Type B pancreatic cell (in vitro differentiated cells): ENCODE data around the gene HELZ. TPM values are rescaled to one million over a fixed set of nuclear protein-coding genes. Genes with fewer than 3 reads are reported as not detected.
A peak's percentile ranks its signal among the peaks of the same experiment; 100 is the strongest.

Experiments
- DNase-seq: peaks from one replicate; pipeline ENCODE4 v3.0.0; 2021; ENCODE audit warnings: mixed read lengths; ENCODE audit not compliant: unreplicated experiment; ENCODE audit errors: extremely low spot score
- H3K27ac Mint-ChIP-seq: 2 replicates; pipeline ENCODE4 v1.8.0; 2021; ENCODE audit warnings: mild to moderate bottlenecking, mixed read lengths
- H3K27me3 Mint-ChIP-seq: 2 replicates; pipeline ENCODE4 v1.8.0; 2021; ENCODE audit warnings: mixed read lengths
- H3K36me3 Mint-ChIP-seq: 2 replicates; pipeline ENCODE4 v1.8.0; 2021; ENCODE audit warnings: mixed read lengths
- H3K4me1 Mint-ChIP-seq: one replicate; pipeline ENCODE4 v1.8.0; 2021; ENCODE audit warnings: mixed read lengths; ENCODE audit not compliant: unreplicated experiment
- H3K4me3 Mint-ChIP-seq: 2 replicates; pipeline ENCODE4 v1.8.0; 2021; ENCODE audit warnings: mild to moderate bottlenecking, mixed read lengths
- H3K9me3 Mint-ChIP-seq: 2 replicates; pipeline ENCODE4 v1.8.0; 2021; ENCODE audit warnings: mixed read lengths
- CTCF ChIP-seq: fragments of 200-600 bp; sonication (generic); conservative IDR thresholded peaks from 2 replicates; pipeline ENCODE4 v1.5.0; 2021; ENCODE audit warnings: antibody characterized with exemption, mild to moderate bottlenecking
- total RNA-seq: library from RNA; stranded (reverse); gene quantifications from 2 replicates; pipeline ENCODE4 v1.2.1, GENCODE V29; 2021; ENCODE audit warnings: low replicate concordance

The HELZ gene
- total RNA-seq, 1 donor from 2014 or later = 55.1 TPM

- Mint-ChIP-seq H3K9me3 (no peaks in the 10 kb centered on the region), H3K27ac (peak overlapping the region; percentile 37), H3K4me3 (peak overlapping the region; percentile 90), H3K4me1 (peaks cover 11% of the 10 kb centered on the region), H3K27me3 (no peaks in the 10 kb centered on the region), H3K36me3 (peaks cover 4% of the 10 kb centered on the region)
- no peak for DNase-seq
- no peak for TF ChIP-seq CTCF
Measured at GRCh38 chr17:67247416-67247900, 2.5 kb upstream of the HELZ start.

GRCh38 chr17:67246653-67247415 is 1.8 kb upstream of the HELZ start:
- peak overlapping the region; percentile 90 for H3K4me3 Mint-ChIP-seq
- H3K4me1 Mint-ChIP-seq = peaks cover 14% of the 10 kb centered on the region
- H3K36me3 Mint-ChIP-seq = peaks cover 5% of the 10 kb centered on the region
- TF ChIP-seq CTCF = no peak
- peak overlapping the region; percentile 92 for H3K27ac Mint-ChIP-seq
- no peaks in the 10 kb centered on the region for H3K9me3 Mint-ChIP-seq
- no peak for DNase-seq
- no peaks in the 10 kb centered on the region for H3K27me3 Mint-ChIP-seq

DNA sequence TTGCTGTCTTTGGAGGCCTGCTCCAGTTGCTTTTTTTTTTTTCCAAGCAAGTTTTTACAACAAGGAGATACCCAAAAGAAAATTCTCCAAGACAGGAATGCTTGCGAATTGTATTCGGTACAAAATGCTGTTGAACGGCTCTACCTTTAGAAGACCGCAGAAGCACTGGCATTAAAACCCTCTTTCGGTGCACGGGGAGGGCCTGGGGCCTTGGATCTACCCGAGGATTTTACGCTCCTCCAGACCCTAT is 1.3 kb upstream of the HELZ start:
- Mint-ChIP-seq H3K4me3 (peak overlapping the region; percentile 90), H3K27me3 (no peaks in the 10 kb centered on the region), H3K36me3 (peaks cover 8% of the 10 kb centered on the region), H3K4me1 (peaks cover 17% of the 10 kb centered on the region), H3K9me3 (no peaks in the 10 kb centered on the region), H3K27ac (peak overlapping the region; percentile 92)
- no peak for DNase-seq
- no peak for TF ChIP-seq CTCF

DNA sequence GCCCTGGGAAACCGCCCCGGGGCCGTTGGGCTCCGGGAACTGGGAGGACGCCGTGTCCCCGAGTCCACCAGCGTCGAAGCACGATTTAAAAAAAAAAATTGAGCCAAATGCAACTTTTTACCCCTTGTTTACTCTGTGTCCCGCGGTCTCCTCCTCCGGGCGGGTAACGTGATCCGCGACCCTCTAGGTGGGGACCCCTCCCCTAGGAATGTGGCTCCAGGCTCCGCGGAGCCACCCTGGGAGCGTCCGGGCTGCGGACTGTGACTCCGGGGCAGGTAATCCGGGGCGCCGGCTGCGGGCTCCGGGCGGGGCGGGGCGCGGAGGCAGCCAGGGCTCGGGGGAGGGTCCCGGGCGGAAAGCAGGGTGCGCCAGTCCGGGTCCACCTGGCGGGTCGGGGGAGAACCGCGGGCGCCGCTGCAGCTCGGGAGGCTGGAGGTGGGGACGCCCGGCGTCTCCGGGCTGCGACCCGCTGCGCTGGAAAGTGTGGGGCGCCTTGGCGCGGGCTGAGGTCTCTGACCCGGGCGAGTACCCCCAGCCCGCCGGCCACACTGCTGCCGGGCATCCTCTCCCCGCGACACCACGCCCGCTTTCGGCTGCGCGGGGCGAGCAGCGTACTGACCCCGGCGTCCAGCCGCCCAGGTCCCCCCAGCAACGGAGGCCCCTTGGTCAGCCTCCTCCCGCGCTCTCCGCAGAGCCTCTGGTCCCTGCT is 852 bp upstream of the HELZ start:
- H3K4me3 Mint-ChIP-seq = peak overlapping the region; percentile 90
- DNase-seq = peak; percentile 77
- peaks cover 10% of the 10 kb centered on the region for H3K36me3 Mint-ChIP-seq
- H3K4me1 Mint-ChIP-seq = peaks cover 21% of the 10 kb centered on the region
- H3K9me3 Mint-ChIP-seq = no peaks in the 10 kb centered on the region
- H3K27me3 Mint-ChIP-seq = no peaks in the 10 kb centered on the region
- H3K27ac Mint-ChIP-seq = peak overlapping the region; percentile 92
- peak; percentile 62 for TF ChIP-seq CTCF

GRCh38 chr17:67244431-67245072 is 444 bp downstream of the HELZ start:
- TF ChIP-seq CTCF = no peak
- H3K27ac Mint-ChIP-seq = peak overlapping the region; percentile 91
- peaks cover 30% of the 10 kb centered on the region for H3K4me1 Mint-ChIP-seq
- H3K27me3 Mint-ChIP-seq = no peaks in the 10 kb centered on the region
- H3K9me3 Mint-ChIP-seq = no peaks in the 10 kb centered on the region
- DNase-seq = no peak
- H3K36me3 Mint-ChIP-seq = peaks cover 11% of the 10 kb centered on the region
- peak overlapping the region; percentile 94 for H3K4me3 Mint-ChIP-seq
